Measurements from ENCODE around the gene KDSR.

The KDSR gene, protein sequence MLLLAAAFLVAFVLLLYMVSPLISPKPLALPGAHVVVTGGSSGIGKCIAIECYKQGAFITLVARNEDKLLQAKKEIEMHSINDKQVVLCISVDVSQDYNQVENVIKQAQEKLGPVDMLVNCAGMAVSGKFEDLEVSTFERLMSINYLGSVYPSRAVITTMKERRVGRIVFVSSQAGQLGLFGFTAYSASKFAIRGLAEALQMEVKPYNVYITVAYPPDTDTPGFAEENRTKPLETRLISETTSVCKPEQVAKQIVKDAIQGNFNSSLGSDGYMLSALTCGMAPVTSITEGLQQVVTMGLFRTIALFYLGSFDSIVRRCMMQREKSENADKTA

DNA sequence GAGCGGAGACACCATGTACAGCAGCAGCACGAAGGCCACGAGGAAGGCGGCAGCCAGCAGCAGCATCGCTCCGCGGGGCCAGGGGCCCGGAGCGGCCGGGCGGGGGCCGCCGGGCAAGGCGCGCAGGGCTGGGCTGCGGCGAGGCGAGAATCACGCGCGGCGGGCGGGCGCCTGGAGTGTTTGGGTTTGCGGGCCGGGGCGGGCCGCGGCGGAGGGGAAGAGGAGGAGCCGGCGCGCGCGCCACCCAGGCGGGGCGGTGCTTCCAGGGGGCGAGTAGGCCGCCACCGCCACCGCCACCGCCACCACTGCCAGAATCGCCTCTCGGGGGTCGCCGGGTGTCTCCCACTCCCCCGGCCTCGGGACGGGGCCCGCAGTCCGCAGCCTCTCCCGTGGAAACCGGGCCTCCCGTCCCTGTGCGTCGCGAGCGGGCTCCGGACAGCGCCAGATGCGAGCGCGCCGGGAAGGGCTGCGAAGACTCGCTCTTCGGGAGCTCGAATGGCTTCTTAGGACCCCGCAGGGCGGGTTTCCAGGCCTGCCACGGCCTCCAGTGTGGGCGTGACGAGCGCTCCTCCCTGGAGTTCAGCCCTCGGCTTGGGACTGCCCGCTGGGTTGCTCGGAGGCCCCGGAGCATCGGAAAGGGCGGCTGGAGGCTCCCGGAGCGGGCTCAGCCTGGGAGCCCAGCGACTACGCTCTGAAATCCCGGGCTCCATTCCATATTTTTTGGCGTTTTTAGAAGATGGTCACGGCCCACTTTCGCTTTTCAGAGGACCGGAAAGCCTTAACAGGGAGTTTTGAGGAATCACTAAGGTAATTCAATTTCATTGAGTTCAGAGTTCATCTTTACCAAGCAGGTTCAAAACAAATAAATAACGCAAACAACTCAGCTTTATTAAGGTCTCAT lies at the start of gene KDSR:
TSS of gene KDSR (minus strand) at position 154 of the 901 bp plus-strand sequence. CDS start at position 66, 88 bp downstream.
- DNase-seq = peak; percentile 98

DNA sequence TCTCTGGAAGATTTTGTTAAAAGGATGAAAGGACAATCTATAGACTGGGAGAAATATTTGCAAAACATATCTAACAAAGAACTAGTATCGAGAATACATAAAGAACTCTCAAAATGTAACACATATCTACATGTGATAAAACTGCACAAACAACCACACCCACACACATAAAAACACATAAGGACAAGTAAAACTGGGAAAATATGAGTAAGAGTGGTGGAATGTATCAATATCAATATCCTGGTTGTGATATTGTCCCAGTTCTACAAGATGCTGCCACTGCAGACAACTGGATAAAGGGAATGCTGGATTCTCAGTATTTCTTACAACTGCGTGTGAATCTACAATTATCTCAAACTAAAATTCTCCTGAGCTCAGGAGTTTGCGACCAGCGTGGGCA lies 45.9 kb upstream of the KDSR start:
- DNase-seq = no peak

DNA sequence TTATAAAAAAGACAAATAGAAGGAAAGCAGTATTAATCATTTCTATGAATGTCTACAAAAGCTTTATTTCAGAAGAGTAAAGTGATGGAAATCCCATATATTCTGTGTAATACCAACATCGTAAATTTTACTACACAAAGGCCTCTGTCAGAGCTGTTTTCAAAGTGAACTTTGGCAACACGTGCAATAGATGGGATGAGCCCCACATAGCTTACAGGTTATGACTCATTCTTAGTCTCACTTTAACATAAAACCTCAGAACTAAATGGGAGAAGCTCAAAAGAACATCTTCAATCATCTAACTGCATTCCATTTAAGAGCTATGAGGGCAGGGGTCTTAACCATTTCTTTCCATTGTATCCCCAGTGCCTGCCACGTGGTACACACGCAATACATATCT lies 43.8 kb upstream of the KDSR start:
- no peak for DNase-seq

DNA sequence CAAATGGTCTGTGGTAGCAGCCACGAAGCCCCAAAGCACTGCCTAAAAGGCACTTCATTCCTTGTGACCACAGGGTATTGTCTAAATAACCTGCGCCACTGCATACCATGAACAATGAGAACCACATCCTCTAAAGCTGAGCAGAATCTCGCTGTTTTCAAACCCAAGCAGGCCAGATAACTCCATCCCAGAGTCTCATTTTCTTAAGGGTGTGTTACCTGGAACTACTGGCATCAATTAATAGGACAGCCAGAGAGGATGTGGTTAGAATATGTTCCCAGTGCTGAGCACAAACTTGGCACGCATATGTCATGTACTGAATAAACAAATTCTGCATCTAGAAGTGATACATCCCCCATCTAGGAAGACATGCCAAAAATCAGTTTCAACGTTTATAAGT lies 42.3 kb upstream of the KDSR start:
- no peak for DNase-seq

DNA sequence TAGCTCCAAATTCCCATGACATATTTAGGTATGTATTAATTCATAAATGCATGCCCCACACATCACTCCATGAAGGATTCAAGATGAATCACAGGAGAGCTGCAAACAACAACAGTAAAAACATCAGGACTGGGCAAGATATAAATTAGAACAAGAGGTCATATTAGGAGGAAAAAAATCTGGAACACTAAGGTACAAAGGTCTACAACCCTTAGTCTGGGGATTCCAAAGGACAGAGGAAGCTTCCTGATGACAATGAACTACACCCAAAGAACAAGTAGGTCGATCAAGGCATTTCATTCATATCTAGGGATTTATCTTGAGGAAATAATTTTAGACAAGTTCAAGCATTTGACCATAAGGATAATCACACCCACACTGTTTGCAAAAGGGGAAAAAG lies 40.7 kb upstream of the KDSR start:
- no peak for DNase-seq

DNA sequence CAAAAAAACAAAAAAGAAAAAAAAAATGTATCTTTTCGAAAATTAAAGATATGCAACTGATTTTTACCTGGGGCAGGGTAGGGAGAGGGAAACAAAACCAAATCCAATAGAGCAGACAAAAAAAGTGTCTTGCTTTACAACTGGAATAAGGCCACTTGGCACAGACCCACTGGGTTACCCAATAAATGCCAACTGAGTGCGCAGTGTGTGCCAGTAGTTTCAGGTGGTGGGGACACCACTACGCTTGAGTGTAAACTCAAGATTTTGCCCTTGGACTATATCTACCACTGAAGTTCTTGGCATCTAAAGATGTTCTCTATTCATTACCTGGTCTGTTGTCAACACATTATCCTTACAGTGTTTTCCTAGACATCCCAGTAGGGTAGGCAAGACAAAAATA lies 39.0 kb upstream of the KDSR start:
- DNase-seq = no peak

DNA sequence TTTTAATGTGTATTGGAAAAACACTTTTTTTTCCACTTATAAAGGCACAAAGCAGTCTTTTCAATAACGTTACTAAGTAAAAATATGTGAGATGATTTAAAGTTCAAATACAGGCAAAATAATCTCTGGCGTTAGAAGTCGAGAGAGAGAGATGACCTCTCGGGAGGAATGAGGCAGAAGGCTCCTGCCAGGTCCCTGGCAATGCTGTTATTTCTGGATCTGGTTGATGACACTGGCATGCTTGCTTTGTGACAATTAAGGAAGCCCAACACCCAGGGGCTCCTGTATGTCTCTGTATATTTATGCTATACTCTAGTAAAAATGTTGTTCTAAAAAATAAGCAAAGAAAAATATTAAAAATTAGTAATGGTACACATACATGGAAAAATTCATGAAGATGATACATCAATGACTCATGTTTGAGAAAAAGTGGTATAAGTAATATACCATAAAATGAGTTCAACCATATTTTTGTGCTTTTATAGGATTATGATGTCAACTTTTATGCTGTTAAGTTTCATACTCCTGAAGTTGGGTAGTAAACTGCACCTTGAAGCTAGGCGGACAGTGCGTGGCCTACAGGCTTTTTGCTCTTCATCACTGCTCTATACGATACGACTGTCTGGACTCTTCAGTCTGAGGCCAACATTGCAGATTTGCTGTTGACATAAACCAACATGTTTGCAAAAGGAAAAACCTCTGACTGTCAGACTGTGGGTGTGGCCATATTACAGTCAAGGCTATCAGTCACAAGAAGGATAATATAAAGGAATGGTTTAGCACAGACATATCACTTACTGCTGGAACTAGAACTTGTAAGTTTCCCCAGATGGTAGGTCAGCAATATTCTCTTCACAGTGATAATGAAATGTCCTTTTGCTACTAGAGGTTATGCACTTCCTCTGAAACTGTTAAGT lies 35.5 kb upstream of the KDSR start:
- DNase-seq = no peak

DNA sequence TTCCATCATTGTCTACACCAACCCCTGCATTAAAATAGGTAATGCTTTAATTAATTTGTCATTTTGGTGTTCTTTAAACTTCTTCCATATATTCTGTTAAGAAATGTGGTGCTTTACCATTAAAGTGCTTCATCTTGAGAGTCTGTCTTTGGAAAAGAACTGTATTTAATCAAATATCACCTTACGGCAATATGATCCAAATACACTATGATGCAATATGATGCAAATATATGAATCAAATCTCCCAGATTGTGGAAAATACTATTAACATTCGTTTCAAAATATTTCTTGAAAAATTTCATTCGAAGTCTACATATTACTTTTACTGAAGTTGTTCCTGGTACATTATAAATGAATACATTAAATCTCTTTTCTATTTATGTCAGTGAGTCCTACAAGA lies 32.3 kb upstream of the KDSR start:
- no peak for DNase-seq

DNA sequence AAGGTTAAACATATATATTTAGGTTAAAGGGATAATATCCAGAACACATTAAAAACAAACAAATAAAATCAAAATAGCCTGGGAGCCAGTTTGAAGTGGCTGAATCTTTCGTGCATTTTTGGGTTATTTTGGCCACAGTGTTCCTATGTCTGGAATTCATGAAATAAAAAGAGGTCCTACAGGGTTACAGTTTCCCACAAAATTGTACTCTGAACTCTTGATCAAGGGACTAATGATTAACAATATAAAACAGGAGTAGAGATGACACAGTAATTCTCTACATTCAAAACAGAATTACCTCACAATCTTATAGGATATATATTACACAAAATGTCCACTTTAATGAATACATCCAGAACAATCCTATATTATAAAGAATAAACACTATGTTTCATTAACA lies 30.3 kb upstream of the KDSR start:
- DNase-seq = no peak

DNA sequence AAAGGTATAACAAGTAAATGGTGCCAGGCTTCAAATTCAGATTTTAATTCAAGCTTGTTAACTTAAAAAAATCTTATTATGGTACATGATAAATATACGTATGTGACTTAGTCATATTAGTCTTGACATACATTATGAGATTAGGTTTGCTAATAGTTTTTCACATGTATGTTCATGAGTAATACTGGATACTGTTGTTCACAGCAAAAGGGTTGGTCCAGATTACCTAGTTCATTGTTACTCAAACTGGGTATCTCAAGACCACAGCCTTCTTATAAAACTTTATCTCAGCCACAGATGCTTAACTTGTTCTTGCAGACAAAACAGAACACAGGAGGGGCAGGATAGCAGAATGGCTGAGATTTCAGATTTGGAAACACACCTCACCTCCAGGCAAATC lies 28.5 kb upstream of the KDSR start:
- no peak for DNase-seq

DNA sequence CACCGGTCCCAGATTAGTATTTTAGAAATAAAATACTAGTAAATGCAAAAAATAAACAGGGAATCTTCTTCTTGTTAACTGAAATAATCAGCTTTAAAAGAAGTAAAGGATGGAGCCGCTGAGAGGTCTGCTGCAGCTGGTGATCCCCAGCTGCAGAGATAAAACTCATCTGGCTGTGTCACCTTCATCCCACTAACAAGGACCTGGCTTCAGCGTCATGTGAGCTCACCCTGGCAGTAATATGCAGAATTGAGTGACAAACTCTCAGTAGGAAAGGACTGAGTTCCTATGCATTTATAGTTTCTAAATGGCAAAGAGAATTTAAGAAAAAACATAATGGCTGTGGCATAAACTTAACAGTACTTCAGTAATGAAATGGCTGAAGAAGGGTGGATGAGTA lies 27.9 kb upstream of the KDSR start:
- DNase-seq = no peak

DNA sequence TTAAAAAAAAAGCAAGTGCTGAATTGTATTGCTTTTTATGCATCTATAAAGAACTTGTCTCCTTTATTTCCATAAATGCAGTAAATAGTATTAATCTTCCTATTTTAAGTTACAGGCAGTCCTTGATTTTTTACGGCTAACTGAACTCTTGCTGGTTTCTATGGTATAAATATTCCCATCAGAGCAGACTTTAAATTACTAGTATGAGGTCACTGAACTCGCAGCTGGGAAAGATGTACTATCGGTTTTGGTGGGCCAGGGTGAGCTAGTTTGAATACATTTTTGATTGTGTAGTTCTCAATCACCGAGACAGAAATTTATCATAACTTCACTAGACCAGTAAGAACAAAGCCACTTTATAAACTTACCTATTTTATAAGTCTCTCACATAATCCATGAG lies 20.9 kb upstream of the KDSR start:
- no peak for DNase-seq

DNA sequence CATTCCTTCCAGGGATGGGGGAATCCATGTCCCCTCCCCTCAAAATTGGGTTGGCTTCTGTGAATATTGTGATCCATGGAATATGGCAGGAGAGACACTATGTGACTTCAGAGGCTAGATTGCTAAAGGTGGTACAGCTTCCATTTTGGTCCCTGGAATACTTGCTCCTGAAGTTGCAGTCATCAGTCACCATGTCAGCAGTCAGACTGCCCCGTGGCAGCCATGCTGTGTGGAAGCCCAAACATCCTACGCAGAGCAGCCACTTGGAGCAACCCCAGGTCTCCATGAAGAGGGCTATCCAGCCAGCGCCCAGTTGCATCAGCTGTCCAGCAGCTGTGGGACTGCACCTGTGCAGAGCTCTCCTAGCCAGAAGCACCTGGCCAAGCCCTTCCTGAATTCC lies 15.8 kb upstream of the KDSR start:
- DNase-seq = no peak

DNA sequence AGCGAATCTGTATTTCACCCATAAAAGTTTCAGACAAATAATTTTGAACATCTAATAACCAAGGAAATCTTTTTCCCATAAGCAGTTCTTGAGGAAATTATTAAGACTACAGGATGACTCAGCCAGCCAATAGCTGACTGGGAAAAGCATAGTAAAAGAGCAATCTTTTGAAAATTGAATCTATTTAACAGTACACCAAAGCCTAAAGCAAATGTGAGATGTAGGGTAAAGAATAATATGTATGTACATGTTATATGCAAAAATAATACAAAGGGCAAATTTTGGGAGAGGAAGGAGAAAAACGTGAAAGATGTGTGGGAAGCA lies 12.6 kb upstream of the KDSR start:
- no peak for DNase-seq

DNA sequence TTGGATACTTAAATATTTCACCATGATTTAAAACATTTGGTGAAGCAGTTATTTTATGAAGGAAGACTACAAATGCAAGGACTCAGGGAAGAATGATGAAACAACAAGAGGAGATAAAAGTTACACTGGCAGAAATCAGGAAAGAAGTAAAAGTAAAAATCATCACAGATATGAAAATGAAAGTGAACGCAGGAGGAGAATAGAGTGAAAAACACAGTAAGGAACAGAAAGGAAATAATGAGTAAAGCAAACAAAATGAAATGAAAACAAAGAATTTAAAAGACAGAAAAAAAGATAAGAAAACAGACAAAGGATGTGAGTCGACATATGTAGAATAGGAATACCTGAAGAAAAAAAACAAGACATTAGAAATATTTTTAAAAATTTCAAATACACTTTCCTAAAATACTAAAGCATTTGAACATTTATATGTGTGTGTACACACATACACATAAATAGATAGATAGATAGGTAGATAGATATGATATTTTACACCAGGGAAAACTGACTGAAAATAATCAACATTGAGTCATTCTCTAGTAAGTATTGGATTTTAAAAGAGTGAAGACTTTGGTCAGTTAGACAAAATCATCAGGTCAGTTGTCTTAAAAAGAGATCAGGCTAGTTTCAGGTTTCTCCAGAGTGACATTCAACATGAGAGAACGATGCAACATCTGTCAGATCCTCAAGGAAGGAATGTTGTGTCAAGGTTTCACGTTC lies 12.1 kb upstream of the KDSR start:
- no peak for DNase-seq

DNA sequence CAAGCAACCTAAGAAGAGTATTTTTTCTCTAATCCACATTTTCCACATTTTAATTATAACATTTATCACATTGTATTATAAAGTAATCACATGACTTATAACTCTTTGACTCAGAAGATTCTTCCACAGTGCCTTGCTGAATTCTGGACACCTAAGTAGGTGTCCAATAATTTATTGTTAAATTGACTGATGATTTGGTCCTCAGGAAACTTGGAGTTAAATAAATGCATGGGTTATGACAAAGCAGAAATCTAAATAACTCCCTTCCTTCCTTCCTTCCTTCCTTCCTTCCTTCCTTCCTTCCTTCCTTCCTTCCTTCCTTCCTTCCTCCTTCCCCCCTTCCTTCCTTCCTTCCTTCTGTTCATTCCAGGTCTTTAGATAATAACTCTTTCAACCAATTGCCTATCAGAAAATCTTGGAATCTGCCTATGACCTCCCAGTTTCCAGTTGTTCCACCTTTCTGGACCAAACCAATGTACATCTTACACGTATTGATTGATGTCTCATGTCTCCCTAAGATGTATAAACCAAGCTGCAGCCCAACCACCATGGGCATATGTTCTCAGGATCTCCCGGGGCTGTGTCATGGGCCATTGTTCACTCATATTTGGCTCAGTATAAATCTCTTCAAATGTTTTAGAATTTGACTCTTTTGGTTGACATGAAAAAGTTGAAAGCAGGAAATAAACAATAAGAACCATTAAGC lies 10.4 kb upstream of the KDSR start:
- DNase-seq = no peak

DNA sequence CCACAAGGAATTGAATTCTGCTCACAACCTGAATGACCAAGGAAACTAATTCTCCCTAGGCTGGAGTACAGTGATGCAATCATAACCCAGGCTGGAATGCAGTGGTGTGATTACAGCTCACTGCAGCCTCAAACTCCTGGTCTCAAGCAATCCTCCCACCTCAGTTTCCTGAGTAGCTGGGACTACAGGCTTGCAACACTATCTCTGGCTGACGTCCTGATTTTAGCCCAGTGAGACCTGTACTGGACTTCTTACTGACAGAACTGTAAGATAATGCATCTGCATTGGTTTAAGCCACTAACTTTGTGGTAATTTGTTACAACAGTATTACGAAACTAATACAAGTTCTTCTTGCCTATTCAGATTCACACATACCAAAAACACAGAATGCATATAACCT lies 9.5 kb upstream of the KDSR start:
- DNase-seq = no peak

DNA sequence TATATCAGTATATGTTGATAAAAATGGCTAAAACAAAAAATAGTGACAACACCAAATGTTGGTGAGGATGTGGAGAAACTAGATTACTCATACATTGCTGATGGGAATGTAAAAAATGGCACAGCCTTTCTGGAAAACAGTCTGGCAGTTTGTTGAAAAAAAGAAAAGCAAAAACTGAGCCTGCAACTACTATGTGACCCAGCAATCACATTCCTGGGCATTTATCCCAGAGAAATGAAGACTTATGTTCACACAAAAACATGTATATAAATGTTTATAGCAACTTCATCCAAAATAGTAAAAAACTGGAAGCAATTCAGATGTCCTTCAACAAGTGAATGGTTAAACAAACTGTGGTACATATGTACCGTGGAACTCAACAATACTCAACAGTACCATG lies 7.5 kb upstream of the KDSR start:
- no peak for DNase-seq

DNA sequence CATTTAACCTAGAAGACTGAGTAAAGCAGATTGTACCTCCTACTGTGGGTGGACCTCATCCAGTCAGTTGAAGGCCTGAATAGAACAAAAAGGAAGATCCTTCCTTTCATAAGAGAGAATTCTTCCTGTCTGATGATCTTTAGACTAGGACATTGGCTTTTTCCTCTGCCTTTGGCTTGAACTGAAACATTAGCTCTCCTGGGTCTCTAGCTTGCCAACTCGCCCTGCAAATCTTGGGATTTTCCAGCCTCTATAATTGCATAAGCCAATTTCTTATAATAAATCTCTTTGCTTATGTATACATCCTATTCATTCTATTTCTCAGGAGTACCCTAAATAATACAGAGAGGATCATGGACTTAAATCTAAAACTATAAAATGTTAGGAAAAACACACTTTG lies 6.2 kb upstream of the KDSR start:
- peak; percentile 62 for DNase-seq

DNA sequence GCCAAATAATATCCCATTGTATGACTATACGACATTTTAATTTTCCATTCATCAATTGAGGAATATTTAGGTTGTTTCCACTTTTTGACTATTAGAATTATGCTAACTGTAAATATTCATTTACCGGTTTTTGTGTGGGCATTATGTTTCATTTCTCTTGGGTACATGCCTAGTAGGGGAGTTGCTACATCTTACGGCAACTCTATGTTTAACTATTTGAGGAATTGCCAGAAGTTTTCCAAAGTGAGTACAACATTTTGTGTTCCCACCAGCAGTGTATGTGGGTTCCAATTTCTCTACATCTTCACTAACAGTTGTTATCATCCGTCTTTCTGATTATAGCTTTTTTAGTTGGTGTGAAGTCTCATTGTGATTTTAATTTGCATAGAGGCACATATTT lies 1.6 kb upstream of the KDSR start:
- DNase-seq = no peak

DNA sequence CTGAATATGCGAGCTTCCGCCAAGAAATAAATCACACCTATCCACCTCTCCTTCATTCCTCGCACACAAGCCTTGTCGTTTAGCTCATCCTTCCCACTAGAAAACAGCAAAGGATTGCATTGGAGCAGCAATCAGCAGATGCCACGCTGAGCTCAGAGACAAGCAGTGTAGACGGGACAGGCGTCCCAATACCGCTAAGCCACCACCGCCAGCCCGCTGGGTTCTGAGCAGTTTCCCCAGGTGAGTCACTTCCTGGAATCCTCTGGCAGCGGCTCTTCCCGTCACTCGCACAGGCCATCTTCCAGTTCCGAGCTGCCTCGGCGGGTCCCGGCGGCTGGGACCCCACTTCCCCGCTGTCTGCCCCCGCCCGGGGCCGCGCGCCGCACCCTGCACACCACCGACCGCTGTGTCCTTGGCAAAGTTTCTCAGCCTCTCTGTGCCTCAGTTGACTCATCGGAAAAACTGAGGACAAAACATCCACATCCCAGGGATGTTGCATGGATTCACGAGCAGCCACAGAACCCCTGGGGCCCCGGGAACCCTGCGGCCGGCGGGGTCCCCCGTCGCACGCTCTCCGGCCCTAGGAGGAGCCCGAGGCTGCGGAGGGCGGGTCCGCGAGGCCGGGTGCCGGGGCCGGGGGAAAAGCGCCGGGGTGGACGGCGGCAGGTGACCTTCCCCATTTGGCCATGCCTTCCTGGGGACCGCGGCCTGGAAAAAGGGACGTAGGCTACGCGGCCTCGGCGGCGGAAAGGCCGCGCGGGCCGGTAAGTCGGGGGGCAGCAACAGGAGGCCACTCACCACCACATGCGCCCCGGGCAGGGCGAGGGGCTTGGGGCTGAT lies 573 bp downstream of the KDSR start:
- DNase-seq = peak; percentile 57
